HFFc6 (cell line): Measurements from ENCODE around the gene LTBP4. TPM values are rescaled to one million over a fixed set of nuclear protein-coding genes. Genes with fewer than 3 reads are reported as not detected.

Experiments used
- DNase-seq: peaks from one replicate; pipeline ENCODE4 v3.0.0-alpha.2; 2018
- H3K27ac Mint-ChIP-seq: 2 replicates; pipeline ENCODE4 v1.8.0; 2020; ENCODE audit warnings: mild to moderate bottlenecking, mixed read lengths
- H3K27me3 Mint-ChIP-seq: 2 replicates; pipeline ENCODE4 v1.8.0; 2021; ENCODE audit warnings: mild to moderate bottlenecking, moderate library complexity, mixed read lengths; ENCODE audit not compliant: insufficient read depth
- H3K36me3 Mint-ChIP-seq: 2 replicates; pipeline ENCODE4 v1.8.0; 2021; ENCODE audit warnings: low read depth, mixed read lengths
- H3K4me1 Mint-ChIP-seq: 2 replicates; pipeline ENCODE4 v1.8.0; 2020; ENCODE audit warnings: low read depth, mixed read lengths
- H3K4me3 Mint-ChIP-seq: 2 replicates; pipeline ENCODE4 v1.8.0; 2020; ENCODE audit warnings: mild to moderate bottlenecking, moderate library complexity, mixed read lengths
- H3K9me3 Mint-ChIP-seq: 2 replicates; pipeline ENCODE4 v1.8.0; 2020; ENCODE audit warnings: mild to moderate bottlenecking, mixed read lengths
- CTCF ChIP-seq: fragments of 200-600 bp; sonication (generic); IDR thresholded peaks from 2 replicates; pipeline ENCODE4 v1.5.0; 2021; ENCODE audit warnings: antibody characterized with exemption, mild to moderate bottlenecking
- total RNA-seq, 6 experiments: library from RNA; stranded (reverse); fragmentation: NEBNext Ultra II Directional; extraction: Animal tissue kit (Norgen Biotek cat#: 25700); gene quantifications; 2 replicates in 1 of 6; 3 replicates in 5 of 6; pipeline ENCODE4 v1.2.3, GENCODE V29; 2021

The LTBP4 gene
- total RNA-seq, 6 experiments from 2014 or later = 36.6 to 54.9 (median 51.4) TPM

GRCh38 chr19:40674291-40674690 is 73.1 kb downstream of the LTBP4 start:
- TF ChIP-seq CTCF = no peak
- H3K9me3 Mint-ChIP-seq = peaks cover 5% of the 10 kb centered on the region
- H3K36me3 Mint-ChIP-seq = peaks cover 11% of the 10 kb centered on the region
- H3K27me3 Mint-ChIP-seq = peaks cover 3% of the 10 kb centered on the region; the same call in 1 of the 2 replicates
- no peak overlapping the region for H3K27ac Mint-ChIP-seq
- no peaks in the 10 kb centered on the region for H3K4me1 Mint-ChIP-seq
- H3K4me3 Mint-ChIP-seq = no peak overlapping the region
- no peak for DNase-seq

DNA sequence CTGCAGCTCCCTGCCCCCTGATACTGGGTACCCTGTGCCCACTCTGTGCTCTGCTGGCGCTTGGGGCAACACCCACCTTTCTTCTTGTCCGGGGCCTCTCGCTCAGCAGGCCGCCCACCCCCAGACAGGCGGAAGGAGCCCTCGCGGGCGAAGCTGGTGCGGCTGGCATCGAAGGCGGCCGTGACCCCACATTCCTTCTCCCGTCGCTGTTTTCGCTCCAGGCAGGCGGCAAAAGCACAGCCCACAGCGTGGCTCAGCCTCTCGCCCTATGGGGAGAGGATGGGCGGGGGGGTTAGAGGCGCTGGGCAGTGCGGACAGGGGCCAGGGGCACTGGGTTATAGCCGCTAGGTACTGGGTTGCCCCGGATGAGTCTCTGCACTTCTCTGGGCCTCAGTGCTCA is 76.0 kb downstream of the LTBP4 start:
- Mint-ChIP-seq H3K27ac (no peak overlapping the region), H3K4me1 (no peaks in the 10 kb centered on the region), H3K27me3 (no peaks in the 10 kb centered on the region; the same call in 1 of the 2 replicates), H3K36me3 (peaks cover 25% of the 10 kb centered on the region), H3K9me3 (no peaks in the 10 kb centered on the region), H3K4me3 (no peak overlapping the region)
- DNase-seq = no peak
- TF ChIP-seq CTCF = no peak

Other genes starting within 250 kb of the LTBP4 start
- under 1 TPM in 4 of 6 experiments, not detected in 2; 0.07 to 0.11 (median 0.10) TPM for gene HIPK4, start 211.2 kb upstream of the LTBP4 start, total RNA-seq
- gene PRX, start 188.0 kb upstream of the LTBP4 start, total RNA-seq = 1 to 10 TPM in 2 of 6 experiments, under 1 TPM in 4; 0.86 to 1.5 (median 0.94) TPM
- 10 to 100 TPM; 18.5 to 25.4 (median 21.2) TPM for gene SERTAD1, start 175.4 kb upstream of the LTBP4 start, total RNA-seq
- 10 to 100 TPM; 35.9 to 47.0 (median 41.2) TPM for gene SERTAD3, start 157.0 kb upstream of the LTBP4 start, total RNA-seq
- 10 to 100 TPM; 35.3 to 55.7 (median 52.5) TPM for gene BLVRB, start 135.6 kb upstream of the LTBP4 start, total RNA-seq
- gene SPTBN4, start 134.4 kb upstream of the LTBP4 start, total RNA-seq = under 1 TPM; 0.17 to 0.96 (median 0.54) TPM
- gene SHKBP1, start 24.5 kb upstream of the LTBP4 start, total RNA-seq = 10 to 100 TPM; 58.5 to 95.2 (median 83.0) TPM
- gene NUMBL, start 89.3 kb downstream of the LTBP4 start, total RNA-seq = 10 to 100 TPM; 49.1 to 58.3 (median 53.6) TPM
- 10 to 100 TPM; 19.8 to 28.6 (median 23.6) TPM for gene COQ8B, start 115.5 kb downstream of the LTBP4 start, total RNA-seq
- 10 to 100 TPM in 4 of 6 experiments, 1 to 10 TPM in 2; 9.2 to 14.9 (median 10.5) TPM for gene ITPKC, start 115.7 kb downstream of the LTBP4 start, total RNA-seq
- 1 to 10 TPM; 6.7 to 8.5 (median 7.5) TPM for gene ACTMAP, start 149.1 kb downstream of the LTBP4 start, total RNA-seq
- 100 to 1,000 TPM in 4 of 6 experiments, 10 to 100 TPM in 2; 87.8 to 120 (median 104) TPM for gene SNRPA, start 149.8 kb downstream of the LTBP4 start, total RNA-seq
- gene MIA, start 174.2 kb downstream of the LTBP4 start, total RNA-seq = not detected
- 10 to 100 TPM; 20.4 to 26.4 (median 22.0) TPM for gene RAB4B, start 176.9 kb downstream of the LTBP4 start, total RNA-seq
- 10 to 100 TPM; 56.0 to 72.0 (median 60.1) TPM for gene EGLN2, start 197.8 kb downstream of the LTBP4 start, total RNA-seq
- gene CYP2A6, start 249.1 kb downstream of the LTBP4 start, total RNA-seq = not detected